GM18517 (cell line): Measurements from ENCODE around the gene ARHGAP44.
"Not testable (repeated sequence)": the region's sequence is repeated elsewhere in the genome, so short reads cannot be mapped to it uniquely, and the experiment has no call there.

Experiments
- ATAC-seq: cut with Tn5 transposase; IDR thresholded peaks from one replicate; pipeline ENCODE4 v1.9.1; 2021; ENCODE audit warnings: mild to moderate bottlenecking, moderate library complexity; ENCODE audit not compliant: unreplicated experiment

The ARHGAP44 gene

GRCh38 chr17:12814718-12815117, 25.4 kb downstream of the ARHGAP44 start:
- no peak for ATAC-seq

DNA sequence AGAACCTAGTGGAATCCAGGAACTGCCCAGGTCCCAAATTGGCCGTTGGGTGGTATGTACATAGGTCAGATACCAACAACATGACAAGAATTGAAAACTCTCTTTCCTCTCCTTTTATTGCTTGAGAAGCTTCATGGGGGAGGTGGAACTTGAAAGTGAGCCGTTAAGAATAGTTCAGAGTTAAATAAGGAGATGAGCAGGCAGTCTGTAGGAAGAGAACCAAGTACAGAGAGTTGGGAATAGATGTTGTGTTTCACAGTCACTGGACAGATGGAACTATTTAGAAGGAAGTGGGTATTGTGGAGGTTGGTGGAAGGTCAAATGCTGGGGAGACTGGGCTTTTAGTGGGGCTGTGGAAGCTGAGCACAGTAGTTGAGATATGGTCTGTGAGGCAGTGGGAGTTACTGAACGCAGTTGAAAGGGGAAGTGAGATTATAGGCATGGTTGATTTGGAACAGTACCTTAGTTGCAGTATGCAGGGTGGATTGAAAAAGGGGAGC, 26.4 kb downstream of the ARHGAP44 start:
- ATAC-seq: peak; percentile 100

DNA sequence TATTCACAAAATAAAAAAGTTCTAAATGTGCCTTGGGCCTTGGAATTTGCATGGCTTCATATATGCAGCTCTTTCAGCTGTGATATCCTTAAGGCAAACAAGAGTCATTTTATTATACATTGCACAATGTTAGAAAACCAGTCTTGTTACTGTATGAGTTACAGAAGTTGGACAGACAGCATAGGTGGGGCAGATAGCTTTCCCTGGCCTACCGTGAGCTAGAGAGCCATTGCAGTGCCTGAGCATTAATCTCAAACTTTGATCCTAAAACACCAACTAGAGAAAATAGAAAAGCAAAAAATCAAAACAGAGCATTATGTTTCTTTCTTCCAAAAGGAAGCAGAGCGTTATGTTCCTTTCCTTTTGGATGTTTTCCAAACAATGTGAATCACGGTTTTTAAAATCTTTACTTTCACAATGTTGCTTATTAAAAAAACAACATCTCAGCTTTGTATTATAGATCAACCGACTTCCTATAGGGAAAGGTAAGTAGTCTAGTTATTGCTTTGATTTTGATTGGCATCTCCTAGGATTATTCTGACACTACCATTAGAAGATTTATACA, 32.2 kb downstream of the ARHGAP44 start:
- ATAC-seq: no peak

DNA sequence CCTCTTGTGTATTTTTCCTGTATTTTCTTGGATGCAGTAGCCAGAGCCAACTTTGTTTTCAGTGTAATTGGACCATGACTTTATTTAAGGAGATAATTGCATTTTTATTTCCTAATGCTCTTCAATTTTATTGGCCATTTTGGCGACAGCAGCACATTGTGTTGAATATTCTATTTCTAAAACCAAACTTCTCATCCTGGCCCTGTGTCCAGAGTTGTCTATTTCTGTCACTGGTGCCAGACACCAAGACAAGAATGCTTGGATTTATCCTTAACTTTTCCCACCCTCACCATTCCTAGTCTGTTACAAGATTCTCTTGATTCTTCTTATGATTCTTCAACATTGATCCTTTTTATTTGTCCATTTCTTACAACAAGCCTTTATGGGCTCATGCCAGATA, 37.1 kb downstream of the ARHGAP44 start:
- no peak for ATAC-seq

DNA sequence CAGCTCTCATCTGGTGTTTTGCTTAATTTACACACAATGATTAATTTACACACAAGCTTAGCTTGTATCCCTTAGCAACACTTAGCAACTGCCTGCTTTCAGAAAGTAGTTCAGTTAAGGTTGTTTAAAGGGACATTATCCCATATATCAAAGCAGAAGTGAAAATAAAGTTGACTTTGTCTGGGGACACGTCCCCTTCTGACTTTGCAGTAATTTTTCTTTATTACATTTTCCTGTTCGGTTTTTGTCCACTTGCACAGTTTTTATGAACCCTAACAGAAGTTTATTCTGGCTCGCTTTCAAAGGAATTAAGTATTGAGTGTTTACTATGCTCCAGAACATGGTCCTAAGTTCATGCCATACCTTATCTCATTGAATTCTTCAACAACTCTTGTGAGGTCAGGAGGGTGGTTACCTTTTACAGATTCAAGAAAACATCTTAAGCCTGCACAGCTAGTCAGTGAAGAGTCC, 41.5 kb downstream of the ARHGAP44 start:
- ATAC-seq: no peak

DNA sequence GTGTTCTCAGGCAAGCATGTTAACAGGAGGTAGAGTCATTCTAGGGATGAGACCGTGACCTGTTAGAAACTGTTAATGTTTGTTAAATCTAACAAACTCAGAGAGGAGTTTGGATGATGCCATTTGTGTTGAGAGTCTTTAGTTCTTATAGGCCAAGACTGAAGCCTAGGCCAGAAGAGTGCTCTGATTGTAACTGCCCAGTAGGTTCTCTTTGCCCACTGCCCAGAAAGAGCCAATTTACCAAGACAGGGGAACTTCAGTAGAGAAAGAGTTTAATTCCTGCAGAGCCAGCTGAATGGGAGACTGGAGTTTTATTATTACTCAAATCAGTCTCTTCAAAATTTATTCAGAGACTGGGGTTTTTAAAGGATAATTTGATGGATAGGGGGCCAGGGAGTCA, 42.5 kb downstream of the ARHGAP44 start:
- no peak for ATAC-seq

GRCh38 chr17:12839042-12839441, 49.7 kb downstream of the ARHGAP44 start:
- no peak for ATAC-seq

- no peak for ATAC-seq
Measured at GRCh38 chr17:12842936-12843335, 53.6 kb downstream of the ARHGAP44 start.

GRCh38 chr17:12850996-12851395, 61.7 kb downstream of the ARHGAP44 start:
- no peak for ATAC-seq

- ATAC-seq: no peak
Measured at GRCh38 chr17:12851901-12852435, 62.7 kb downstream of the ARHGAP44 start.

DNA sequence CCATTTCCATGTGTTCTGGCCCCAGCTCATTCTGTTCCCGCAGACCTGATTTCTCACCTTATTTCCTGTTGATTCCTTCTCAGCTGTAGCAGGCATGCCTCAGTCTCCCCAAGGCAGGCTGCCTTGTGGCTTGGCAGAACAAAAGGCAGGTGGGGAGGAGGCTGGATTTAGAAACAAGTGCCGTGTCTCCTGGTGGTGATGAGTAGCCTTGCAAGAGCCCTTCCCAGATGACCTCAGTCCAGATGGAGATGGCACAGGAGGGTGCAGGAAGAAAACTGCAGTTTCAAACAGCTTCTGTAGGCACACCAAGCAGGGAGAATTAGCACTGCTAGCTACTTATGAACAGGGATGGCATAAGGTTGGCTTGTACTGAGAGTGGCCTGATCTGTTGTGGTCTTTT, 64.6 kb downstream of the ARHGAP44 start:
- ATAC-seq: no peak

- no peak for ATAC-seq
Measured at GRCh38 chr17:12856416-12856815, 67.1 kb downstream of the ARHGAP44 start.

DNA sequence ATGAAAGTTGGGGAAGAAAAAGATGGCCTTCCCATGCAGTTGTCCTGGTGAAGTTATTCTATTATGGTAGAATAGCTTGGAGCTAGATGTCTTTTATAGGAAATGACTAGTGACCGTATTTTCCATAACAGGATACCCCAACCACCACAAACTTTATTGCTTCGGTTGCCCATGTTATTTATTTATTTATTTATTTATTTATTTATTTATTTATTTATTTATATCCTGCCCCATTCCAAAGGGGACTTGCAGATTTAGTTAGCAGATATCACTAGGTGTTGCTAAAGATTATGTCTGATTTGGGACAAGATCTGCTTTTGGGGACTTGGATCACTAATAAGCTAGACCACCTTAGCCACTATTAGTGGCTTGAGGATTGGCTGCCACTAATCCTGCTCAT, 68.3 kb downstream of the ARHGAP44 start:
- no peak for ATAC-seq

- no peak for ATAC-seq
Measured at GRCh38 chr17:12859520-12859919, 70.2 kb downstream of the ARHGAP44 start.

DNA sequence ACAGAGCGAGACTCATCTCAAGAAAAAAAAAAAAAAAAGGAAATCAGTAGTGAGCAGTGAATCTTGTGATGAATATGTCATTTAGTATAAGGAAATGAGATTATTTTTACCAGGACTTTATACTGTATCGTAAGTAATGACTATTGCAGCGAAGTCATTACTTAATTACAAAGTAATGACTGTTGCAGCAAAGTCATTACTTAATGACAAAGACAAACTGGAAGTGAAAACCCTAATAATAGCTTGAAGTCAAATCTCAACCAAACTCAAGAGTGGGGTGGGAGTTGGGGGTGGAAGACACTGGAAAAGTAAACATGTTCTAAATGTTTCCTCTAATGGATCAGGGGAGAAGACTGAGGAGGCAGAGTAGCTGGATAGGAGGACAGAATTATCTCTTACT, 76.5 kb downstream of the ARHGAP44 start:
- ATAC-seq: no peak

DNA sequence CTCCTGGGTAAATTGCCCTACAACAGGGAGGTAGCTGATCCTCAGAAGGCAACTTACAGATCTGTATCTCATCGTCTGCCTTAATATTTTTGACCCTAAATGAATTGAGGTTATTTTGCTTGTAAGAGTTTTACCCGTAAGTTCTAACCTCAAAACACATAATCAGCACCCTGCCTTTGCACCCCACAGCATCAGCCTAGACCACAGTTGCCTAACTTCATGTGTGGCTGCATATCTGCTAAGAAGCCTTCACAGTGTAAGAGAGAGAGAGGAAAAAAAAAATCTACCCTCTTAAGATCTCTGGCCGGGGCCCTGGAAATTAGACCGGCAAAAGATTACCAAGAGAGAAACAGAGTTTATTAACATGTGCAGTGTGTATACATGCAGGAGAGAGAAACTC, 76.9 kb downstream of the ARHGAP44 start:
- ATAC-seq: no peak

- no peak for ATAC-seq
Measured at GRCh38 chr17:12867726-12868125, 78.4 kb downstream of the ARHGAP44 start.

DNA sequence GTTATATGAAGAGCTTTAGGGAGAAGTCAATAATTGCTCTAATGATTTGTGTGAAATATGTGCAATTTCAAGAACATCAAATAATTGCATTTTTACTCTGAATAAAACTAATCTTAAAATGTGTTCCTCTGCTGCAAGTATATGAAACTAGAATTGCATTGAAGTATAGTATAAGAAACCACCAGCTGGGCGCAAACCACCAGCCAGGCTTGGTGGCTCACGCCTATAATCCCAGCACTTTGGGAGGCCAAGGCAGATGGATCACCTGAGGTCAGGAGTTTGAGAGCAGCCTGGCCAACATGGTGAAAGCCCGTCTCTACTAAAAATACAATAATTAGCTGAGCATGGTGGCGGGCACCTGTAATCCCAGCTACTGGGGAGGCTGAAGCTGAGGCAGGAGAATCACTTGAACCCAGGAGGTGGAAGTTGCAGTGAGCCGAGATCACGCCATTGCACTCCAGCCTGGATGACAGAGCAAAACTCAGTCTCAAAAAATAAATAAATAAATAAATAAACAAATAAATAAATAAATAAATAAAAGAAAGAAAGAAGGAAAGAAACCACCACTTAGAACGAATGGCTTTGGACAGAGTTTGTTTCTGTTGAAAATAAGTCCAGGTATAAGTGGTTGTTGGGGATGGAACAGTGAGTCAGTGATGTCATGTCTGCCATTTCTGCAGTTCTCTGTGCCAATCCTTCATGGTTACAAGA, 84.3 kb downstream of the ARHGAP44 start:
- not testable (repeated sequence) for ATAC-seq

- ATAC-seq: no peak
Measured at GRCh38 chr17:12877953-12878669, 88.8 kb downstream of the ARHGAP44 start.

- not testable (repeated sequence) for ATAC-seq
Measured at GRCh38 chr17:12879096-12879495, 89.8 kb downstream of the ARHGAP44 start.

DNA sequence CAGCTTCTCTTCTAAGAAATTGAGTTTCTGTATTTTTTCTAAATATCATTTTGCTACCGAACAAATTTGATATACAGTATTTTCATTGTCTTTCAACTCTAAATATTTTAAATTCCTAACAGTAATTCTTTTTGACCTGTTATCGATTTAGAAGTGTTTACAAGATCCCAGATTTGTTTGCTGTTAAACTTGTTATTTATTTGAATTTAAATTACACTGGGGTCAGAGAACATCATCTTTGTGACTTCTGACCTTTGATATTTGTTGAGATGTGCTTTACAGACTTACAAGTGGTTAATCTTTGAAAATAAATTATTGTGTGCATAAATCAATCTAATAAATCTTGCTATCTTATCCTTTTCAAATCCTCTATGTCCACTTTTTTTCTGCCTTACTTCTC, 94.2 kb downstream of the ARHGAP44 start:
- ATAC-seq: no peak

DNA sequence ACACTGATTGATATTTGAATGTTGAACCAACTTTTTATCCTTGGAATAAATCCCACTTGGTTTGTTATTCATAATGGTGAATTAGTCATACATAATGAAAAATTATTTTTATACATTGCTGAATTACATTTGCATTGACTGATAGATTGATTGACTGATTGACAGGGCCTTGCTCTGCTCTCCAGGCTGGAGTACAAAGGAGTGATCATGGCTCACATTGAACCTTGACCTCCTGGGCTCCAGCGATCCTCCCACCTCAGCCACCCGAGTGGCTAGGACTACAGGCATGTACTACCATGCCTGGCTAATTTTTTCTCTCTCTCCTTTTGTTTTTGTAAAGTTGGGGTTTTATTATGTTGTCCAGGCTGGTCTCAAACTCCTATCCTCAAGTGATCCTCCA, 97.8 kb downstream of the ARHGAP44 start:
- ATAC-seq: no peak
